HepG2 (cell line): ENCODE results near the gene TMEM258. TPM values are rescaled to one million over a fixed set of nuclear protein-coding genes. Genes with fewer than 3 reads are reported as not detected.

Experiments
- CCDC6 ChIP-seq: sonication (generic); formaldehyde crosslinking; IDR thresholded peaks from 2 replicates; pipeline ENCODE4 v1.8.1; 2022; ENCODE audit warnings: mild to moderate bottlenecking, missing genetic modification reagents, moderate library complexity
- EEA1 ChIP-seq: sonication (generic); formaldehyde crosslinking; IDR thresholded peaks from 2 replicates; pipeline ENCODE4 v1.5.1; 2020; ENCODE audit warnings: mild to moderate bottlenecking, missing genetic modification reagents, borderline replicate concordance
- HNF4A ChIP-seq: sonication (generic); formaldehyde crosslinking; IDR thresholded peaks from 2 replicates; pipeline ENCODE4 v1.4.0; 2020; ENCODE audit warnings: missing genetic modification reagents
- MEIS2 ChIP-seq: sonication (generic); formaldehyde crosslinking; IDR thresholded peaks from 2 replicates; pipeline ENCODE4 v1.9.0; 2021; ENCODE audit warnings: mild to moderate bottlenecking, missing genetic modification reagents
- MIXL1 ChIP-seq: IDR thresholded peaks from 2 replicates; pipeline ENCODE4 v1.6.1; 2016
- NCOA1 ChIP-seq: sonication (generic); formaldehyde crosslinking; IDR thresholded peaks from 2 replicates; pipeline ENCODE4 v1.9.0; 2021; ENCODE audit warnings: missing genetic modification reagents
- PCBP1 ChIP-seq: fragments of 200-400 bp; formaldehyde crosslinking; IDR thresholded peaks from 2 replicates; pipeline ENCODE4 v1.6.1; 2017; ENCODE audit warnings: mild to moderate bottlenecking, low read depth, low read length, borderline replicate concordance
- PHF5A ChIP-seq: IDR thresholded peaks from one replicate; pipeline ENCODE4 v1.6.1; 2018; ENCODE audit warnings: low read depth, missing genetic modification reagents; ENCODE audit not compliant: unreplicated experiment
- RBM22 ChIP-seq: fragments of 200-400 bp; formaldehyde crosslinking; optimal IDR thresholded peaks from 2 replicates; pipeline ENCODE3; 2017; ENCODE audit warnings: mild to moderate bottlenecking, low read length, moderate library complexity
- TAF1 ChIP-seq: sonication (generic); formaldehyde crosslinking; IDR thresholded peaks from 2 replicates; pipeline ENCODE4 v1.4.0; 2020; ENCODE audit warnings: missing genetic modification reagents
- ZBTB21 ChIP-seq: sonication (generic); formaldehyde crosslinking; IDR thresholded peaks from 2 replicates; pipeline ENCODE4 v1.4.0; 2020; ENCODE audit warnings: missing genetic modification reagents
- ZBTB38 ChIP-seq: sonication (generic); formaldehyde crosslinking; IDR thresholded peaks from 2 replicates; pipeline ENCODE4 v1.5.1; 2020; ENCODE audit warnings: mild to moderate bottlenecking, missing genetic modification reagents
- ZNF121 ChIP-seq: sonication (generic); formaldehyde crosslinking; IDR thresholded peaks from 2 replicates; pipeline ENCODE4 v1.5.0; 2020; ENCODE audit warnings: mild to moderate bottlenecking, missing genetic modification reagents
- ZNF264 ChIP-seq: sonication (generic); formaldehyde crosslinking; IDR thresholded peaks from 2 replicates; pipeline ENCODE4 v1.4.0; 2020; ENCODE audit warnings: missing genetic modification reagents
- ZNF441 ChIP-seq: sonication (generic); formaldehyde crosslinking; IDR thresholded peaks from 2 replicates; pipeline ENCODE4 v1.7.0; 2021; ENCODE audit warnings: missing genetic modification reagents, borderline replicate concordance
- ZNF777 ChIP-seq: sonication (generic); formaldehyde crosslinking; IDR thresholded peaks from 2 replicates; pipeline ENCODE4 v1.4.0; 2020; ENCODE audit warnings: missing genetic modification reagents
- polyA plus RNA-seq, 8 experiments: library from polyadenylated mRNA; depleted of rRNA in 3 of 8; stranded (reverse) in 7 of 8; unstranded in 1 of 8; fragments of >200 nt; fragmentation: Illumina TruSeq in 4 of 8; extraction: Trizol in 4 of 8; gene quantifications; 2 replicates each; pipeline versions ENCODE4 v1.2.1 to v1.2.3, GENCODE V29; 2011 to 2016; ENCODE audit warnings: low read depth in 4 of 8, missing spikeins in 1 of 8, mixed read lengths in 1 of 8; ENCODE audit not compliant: insufficient read depth in 1 of 8
- total RNA-seq, 5 experiments: library from RNA; depleted of rRNA; stranded (reverse); fragments of >200 nt; fragmentation: Illumina TruSeq; extraction: Trizol; gene quantifications; 2 replicates each; pipeline ENCODE4 v1.2.3, GENCODE V29; 2016; ENCODE audit warnings: low read depth in 1 of 5
- TF ChIP-seq, protein P1 (sequence below): sonication (generic); formaldehyde crosslinking; IDR thresholded peaks from 2 replicates; pipeline ENCODE4 v1.4.0; 2020; ENCODE audit warnings: missing genetic modification reagents, mild to moderate bottlenecking, borderline replicate concordance
- TF ChIP-seq, protein P2 (sequence below), 2 experiments: fragments of 450-650 bp in 1 of 2; sonication (generic) in 1 of 2; formaldehyde crosslinking; IDR thresholded peaks; 2 replicates each; pipeline versions ENCODE4 v1.5.0 to v1.8.0; 2020 to 2022; ENCODE audit warnings: mild to moderate bottlenecking in 1 of 2, missing genetic modification reagents in 1 of 2
- TF ChIP-seq, protein P3 (sequence below): sonication (generic); formaldehyde crosslinking; IDR thresholded peaks from 2 replicates; pipeline ENCODE4 v1.5.1; 2020; ENCODE audit warnings: mild to moderate bottlenecking, missing genetic modification reagents, moderate library complexity
- TF ChIP-seq, protein P4 (sequence below): IDR thresholded peaks from 2 replicates; pipeline ENCODE4 v1.6.1; 2018; ENCODE audit warnings: missing genetic modification reagents, mild to moderate bottlenecking, missing compliant biosample characterization

The TMEM258 gene
- total and polyA plus RNA-seq, 2 of the 13 experiments (the other 11 are each of a cell fraction or from before 2014, with no cell fraction given), result 175 to 424 TPM

DNA sequence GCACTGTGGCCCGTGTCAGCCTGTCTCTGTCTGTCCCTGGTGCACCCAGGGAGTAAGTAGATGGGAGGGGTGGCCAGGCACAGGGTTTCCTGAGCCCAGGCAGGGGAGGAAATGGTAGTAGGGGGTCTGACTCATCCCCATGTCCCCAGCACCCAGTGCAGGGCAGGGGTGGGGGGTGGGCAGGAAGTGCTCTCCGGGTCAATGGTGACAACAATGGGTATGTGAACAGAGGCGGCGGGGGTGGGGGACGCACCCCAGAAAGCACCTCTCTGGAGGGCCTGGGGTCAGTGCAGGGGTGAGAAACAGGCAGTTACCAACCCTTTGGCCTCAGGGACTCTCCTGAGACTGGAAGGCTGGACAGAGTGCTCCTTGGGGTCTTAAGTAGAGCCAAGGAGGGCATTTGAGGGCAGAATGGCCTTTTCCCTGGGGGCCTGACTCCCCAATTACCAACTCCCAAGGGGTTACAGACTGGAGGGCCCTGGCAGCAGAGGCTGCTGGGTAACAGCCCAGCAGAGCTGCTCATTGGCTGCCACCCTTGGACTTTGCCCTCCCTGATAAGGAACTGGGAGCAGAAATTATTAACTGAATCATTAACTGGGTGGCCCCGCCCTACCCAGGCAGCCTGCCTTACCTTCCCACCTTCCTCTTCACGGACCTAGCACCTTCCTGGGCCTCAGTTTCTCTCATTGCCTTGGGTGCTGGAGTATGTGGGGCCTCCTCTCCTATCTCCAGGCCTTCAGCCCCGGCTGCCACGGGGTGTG, 35.8 kb downstream of the TMEM258 start (continued):
- TF ChIP-seq CCDC6 (CRISPR knock-in tag) (no peak), RBM22 (peak; percentile 88), MIXL1 (peak; percentile 61; the same call in 1 of the 2 replicates), HNF4A (CRISPR knock-in tag) (peak; percentile 97), NCOA1 (CRISPR knock-in tag) (peak; percentile 79; the same call in 1 of the 2 replicates), EEA1 (CRISPR knock-in tag) (0 out of 2 replicates have a peak, but pooled peaks have one; percentile 28), ZBTB38 (CRISPR knock-in tag) (no peak; the same call in none of the 2 replicates), ZNF777 (CRISPR knock-in tag) (no peak; the same call in 1 of the 2 replicates), TAF1 (CRISPR knock-in tag) (peak; percentile 71; the same call in 1 of the 2 replicates), PHF5A (peak; percentile 77), ZBTB21 (CRISPR knock-in tag) (no peak), PCBP1 (no peak), ZNF264 (peak; percentile 41; the same call in 1 of the 2 replicates), ZNF441 (CRISPR knock-in tag) (0 out of 2 replicates have a peak, but pooled peaks have one; percentile 31), MEIS2 (peak; percentile 66; the same call in 1 of the 2 replicates), ZNF121 (no peak)
- TF ChIP-seq, protein P1, sequence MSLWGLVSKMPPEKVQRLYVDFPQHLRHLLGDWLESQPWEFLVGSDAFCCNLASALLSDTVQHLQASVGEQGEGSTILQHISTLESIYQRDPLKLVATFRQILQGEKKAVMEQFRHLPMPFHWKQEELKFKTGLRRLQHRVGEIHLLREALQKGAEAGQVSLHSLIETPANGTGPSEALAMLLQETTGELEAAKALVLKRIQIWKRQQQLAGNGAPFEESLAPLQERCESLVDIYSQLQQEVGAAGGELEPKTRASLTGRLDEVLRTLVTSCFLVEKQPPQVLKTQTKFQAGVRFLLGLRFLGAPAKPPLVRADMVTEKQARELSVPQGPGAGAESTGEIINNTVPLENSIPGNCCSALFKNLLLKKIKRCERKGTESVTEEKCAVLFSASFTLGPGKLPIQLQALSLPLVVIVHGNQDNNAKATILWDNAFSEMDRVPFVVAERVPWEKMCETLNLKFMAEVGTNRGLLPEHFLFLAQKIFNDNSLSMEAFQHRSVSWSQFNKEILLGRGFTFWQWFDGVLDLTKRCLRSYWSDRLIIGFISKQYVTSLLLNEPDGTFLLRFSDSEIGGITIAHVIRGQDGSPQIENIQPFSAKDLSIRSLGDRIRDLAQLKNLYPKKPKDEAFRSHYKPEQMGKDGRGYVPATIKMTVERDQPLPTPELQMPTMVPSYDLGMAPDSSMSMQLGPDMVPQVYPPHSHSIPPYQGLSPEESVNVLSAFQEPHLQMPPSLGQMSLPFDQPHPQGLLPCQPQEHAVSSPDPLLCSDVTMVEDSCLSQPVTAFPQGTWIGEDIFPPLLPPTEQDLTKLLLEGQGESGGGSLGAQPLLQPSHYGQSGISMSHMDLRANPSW (CRISPR knock-in tag), result peak; percentile 63; the same call in 1 of the 2 replicates
- TF ChIP-seq, protein P2, sequence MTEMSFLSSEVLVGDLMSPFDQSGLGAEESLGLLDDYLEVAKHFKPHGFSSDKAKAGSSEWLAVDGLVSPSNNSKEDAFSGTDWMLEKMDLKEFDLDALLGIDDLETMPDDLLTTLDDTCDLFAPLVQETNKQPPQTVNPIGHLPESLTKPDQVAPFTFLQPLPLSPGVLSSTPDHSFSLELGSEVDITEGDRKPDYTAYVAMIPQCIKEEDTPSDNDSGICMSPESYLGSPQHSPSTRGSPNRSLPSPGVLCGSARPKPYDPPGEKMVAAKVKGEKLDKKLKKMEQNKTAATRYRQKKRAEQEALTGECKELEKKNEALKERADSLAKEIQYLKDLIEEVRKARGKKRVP (CRISPR knock-in tag; IDR thresholded peaks at IDR 0.05), result peak in 1 of 2 experiments; percentile 76; a peak in 2 of 4 replicates
- TF ChIP-seq, protein P3, sequence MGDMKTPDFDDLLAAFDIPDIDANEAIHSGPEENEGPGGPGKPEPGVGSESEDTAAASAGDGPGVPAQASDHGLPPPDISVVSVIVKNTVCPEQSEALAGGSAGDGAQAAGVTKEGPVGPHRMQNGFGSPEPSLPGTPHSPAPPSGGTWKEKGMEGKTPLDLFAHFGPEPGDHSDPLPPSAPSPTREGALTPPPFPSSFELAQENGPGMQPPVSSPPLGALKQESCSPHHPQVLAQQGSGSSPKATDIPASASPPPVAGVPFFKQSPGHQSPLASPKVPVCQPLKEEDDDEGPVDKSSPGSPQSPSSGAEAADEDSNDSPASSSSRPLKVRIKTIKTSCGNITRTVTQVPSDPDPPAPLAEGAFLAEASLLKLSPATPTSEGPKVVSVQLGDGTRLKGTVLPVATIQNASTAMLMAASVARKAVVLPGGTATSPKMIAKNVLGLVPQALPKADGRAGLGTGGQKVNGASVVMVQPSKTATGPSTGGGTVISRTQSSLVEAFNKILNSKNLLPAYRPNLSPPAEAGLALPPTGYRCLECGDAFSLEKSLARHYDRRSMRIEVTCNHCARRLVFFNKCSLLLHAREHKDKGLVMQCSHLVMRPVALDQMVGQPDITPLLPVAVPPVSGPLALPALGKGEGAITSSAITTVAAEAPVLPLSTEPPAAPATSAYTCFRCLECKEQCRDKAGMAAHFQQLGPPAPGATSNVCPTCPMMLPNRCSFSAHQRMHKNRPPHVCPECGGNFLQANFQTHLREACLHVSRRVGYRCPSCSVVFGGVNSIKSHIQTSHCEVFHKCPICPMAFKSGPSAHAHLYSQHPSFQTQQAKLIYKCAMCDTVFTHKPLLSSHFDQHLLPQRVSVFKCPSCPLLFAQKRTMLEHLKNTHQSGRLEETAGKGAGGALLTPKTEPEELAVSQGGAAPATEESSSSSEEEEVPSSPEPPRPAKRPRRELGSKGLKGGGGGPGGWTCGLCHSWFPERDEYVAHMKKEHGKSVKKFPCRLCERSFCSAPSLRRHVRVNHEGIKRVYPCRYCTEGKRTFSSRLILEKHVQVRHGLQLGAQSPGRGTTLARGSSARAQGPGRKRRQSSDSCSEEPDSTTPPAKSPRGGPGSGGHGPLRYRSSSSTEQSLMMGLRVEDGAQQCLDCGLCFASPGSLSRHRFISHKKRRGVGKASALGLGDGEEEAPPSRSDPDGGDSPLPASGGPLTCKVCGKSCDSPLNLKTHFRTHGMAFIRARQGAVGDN (CRISPR knock-in tag), result peak; percentile 96
- TF ChIP-seq, protein P4, sequence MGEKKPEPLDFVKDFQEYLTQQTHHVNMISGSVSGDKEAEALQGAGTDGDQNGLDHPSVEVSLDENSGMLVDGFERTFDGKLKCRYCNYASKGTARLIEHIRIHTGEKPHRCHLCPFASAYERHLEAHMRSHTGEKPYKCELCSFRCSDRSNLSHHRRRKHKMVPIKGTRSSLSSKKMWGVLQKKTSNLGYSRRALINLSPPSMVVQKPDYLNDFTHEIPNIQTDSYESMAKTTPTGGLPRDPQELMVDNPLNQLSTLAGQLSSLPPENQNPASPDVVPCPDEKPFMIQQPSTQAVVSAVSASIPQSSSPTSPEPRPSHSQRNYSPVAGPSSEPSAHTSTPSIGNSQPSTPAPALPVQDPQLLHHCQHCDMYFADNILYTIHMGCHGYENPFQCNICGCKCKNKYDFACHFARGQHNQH (CRISPR knock-in tag), result peak; percentile 55
